Fibroblast of skin of back (primary cell): ENCODE results near the gene ABHD2.
"Not testable (repeated sequence)": the region's sequence is repeated elsewhere in the genome, so short reads cannot be mapped to it uniquely, and the experiment has no call there.

Experiments
- DNase-seq: peaks from one replicate; pipeline ENCODE4 v3.0.0-alpha.2; 2013

The ABHD2 gene

GRCh38 chr15:89099968-89100367 is 11.7 kb downstream of the ABHD2 start:
- no peak for DNase-seq

GRCh38 chr15:89101302-89102193 is 13.3 kb downstream of the ABHD2 start:
- DNase-seq, result peak; percentile 95

GRCh38 chr15:89103481-89104171 is 15.4 kb downstream of the ABHD2 start:
- DNase-seq, result no peak

GRCh38 chr15:89104172-89104564 is 15.9 kb downstream of the ABHD2 start:
- no peak for DNase-seq

GRCh38 chr15:89105147-89105546 is 16.9 kb downstream of the ABHD2 start:
- peak; percentile 95 for DNase-seq

- DNase-seq, result no peak
These were observed 17.9 kb downstream of the ABHD2 start for GRCh38 chr15:89106200-89106599.

GRCh38 chr15:89107984-89108383 is 19.7 kb downstream of the ABHD2 start:
- no peak for DNase-seq

GRCh38 chr15:89108835-89109234 is 20.6 kb downstream of the ABHD2 start:
- DNase-seq, result no peak

GRCh38 chr15:89109238-89109637 is 21.0 kb downstream of the ABHD2 start:
- no peak for DNase-seq

- no peak for DNase-seq
These were observed 21.8 kb downstream of the ABHD2 start for GRCh38 chr15:89110060-89110459.

- DNase-seq, result no peak
These were observed 23.1 kb downstream of the ABHD2 start for GRCh38 chr15:89111352-89111751.

GRCh38 chr15:89111961-89112340 is 23.7 kb downstream of the ABHD2 start:
- DNase-seq, result no peak

- peak; percentile 46 for DNase-seq
These were observed 24.2 kb downstream of the ABHD2 start for GRCh38 chr15:89112341-89112971.

- no peak for DNase-seq
These were observed 25.2 kb downstream of the ABHD2 start for GRCh38 chr15:89113296-89114024.

GRCh38 chr15:89114990-89115389 is 26.7 kb downstream of the ABHD2 start:
- peak; percentile 49 for DNase-seq

GRCh38 chr15:89115547-89115946 is 27.3 kb downstream of the ABHD2 start:
- DNase-seq, result no peak

- DNase-seq, result peak; percentile 55
These were observed 28.1 kb downstream of the ABHD2 start for GRCh38 chr15:89116404-89116803.

GRCh38 chr15:89117790-89118189 is 29.5 kb downstream of the ABHD2 start:
- no peak for DNase-seq

GRCh38 chr15:89118481-89118989 is 30.3 kb downstream of the ABHD2 start:
- no peak for DNase-seq

GRCh38 chr15:89119489-89120478 is 31.5 kb downstream of the ABHD2 start:
- peak; percentile 85 for DNase-seq

- not testable (repeated sequence) for DNase-seq
These were observed 32.3 kb downstream of the ABHD2 start for GRCh38 chr15:89120479-89121000.
